Cortex of kidney (tissue), 1 donor: ENCODE measurements around the gene REELD1.

Source experiments
- DNase-seq: peaks from one replicate; lab custom pipeline; 2025; lab: John Stamatoyannopoulos, UW

REELD1 gene

GRCh38 chr4:146214238-146214637 lies at the start of gene REELD1:
REELD1 (plus strand) TSS chr4:146214538; CDS start chr4:146216953, 2,415 bp downstream.
- DNase-seq = no peak

GRCh38 chr4:146165221-146165620 lies 49.1 kb upstream of the REELD1 start:
- no peak for DNase-seq

- DNase-seq = no peak
Observed at GRCh38 chr4:146165840-146166239, 48.5 kb upstream of the REELD1 start.

- DNase-seq = no peak
Observed at GRCh38 chr4:146170149-146170548, 44.2 kb upstream of the REELD1 start.

GRCh38 chr4:146175541-146176453 lies 38.5 kb upstream of the REELD1 start, which contains the start of gene LSM6:
LSM6 (plus strand) TSS chr4:146175718; CDS start chr4:146182922, 7,204 bp downstream.
- DNase-seq = peak; percentile 29

GRCh38 chr4:146176891-146177290 lies 37.4 kb upstream of the REELD1 start:
- DNase-seq = no peak

- no peak for DNase-seq
Observed at GRCh38 chr4:146178126-146178525, 36.2 kb upstream of the REELD1 start.

- no peak for DNase-seq
Observed at GRCh38 chr4:146179784-146180370, 34.5 kb upstream of the REELD1 start.

- no peak for DNase-seq
Observed at GRCh38 chr4:146182443-146182842, 31.9 kb upstream of the REELD1 start.

GRCh38 chr4:146183209-146183608 lies 31.1 kb upstream of the REELD1 start:
- DNase-seq = no peak

- no peak for DNase-seq
Observed at GRCh38 chr4:146186041-146186440, 28.3 kb upstream of the REELD1 start.

GRCh38 chr4:146186596-146186995 lies 27.7 kb upstream of the REELD1 start:
- DNase-seq = no peak

- no peak for DNase-seq
Observed at GRCh38 chr4:146190456-146190855, 23.9 kb upstream of the REELD1 start.

- DNase-seq = no peak
Observed at GRCh38 chr4:146191766-146192458, 22.4 kb upstream of the REELD1 start.

- no peak for DNase-seq
Observed at GRCh38 chr4:146193628-146194027, 20.7 kb upstream of the REELD1 start.

- DNase-seq = no peak
Observed at GRCh38 chr4:146194212-146194611, 20.1 kb upstream of the REELD1 start.

GRCh38 chr4:146202665-146203064 lies 11.7 kb upstream of the REELD1 start:
- no peak for DNase-seq

GRCh38 chr4:146207410-146207809 lies 6.9 kb upstream of the REELD1 start:
- DNase-seq = no peak

GRCh38 chr4:146210890-146211289 lies 3.4 kb upstream of the REELD1 start:
- no peak for DNase-seq

- DNase-seq = no peak
Observed at GRCh38 chr4:146211440-146211839, 2.9 kb upstream of the REELD1 start.

GRCh38 chr4:146212781-146213180 lies 1.6 kb upstream of the REELD1 start:
- no peak for DNase-seq

- DNase-seq = no peak
Observed at GRCh38 chr4:146222313-146222712, 8.0 kb downstream of the REELD1 start.
